OCI-LY3 (cell line): ENCODE results near the gene GPR34.
A peak's percentile ranks its signal among the peaks of the same experiment; 100 is the strongest.

ENCODE experiments used
- H2AFZ ChIP-seq: fragments of 200-600, 300-600 bp; shearing (Covaris generic); 2 replicates; pipeline ENCODE4 v1.6.0; 2014; ENCODE audit warnings: antibody characterized with exemption, low read depth, low read length
- H3K27ac ChIP-seq: fragments of 200-600, 300-600 bp; sonication (generic); 2 replicates; pipeline ENCODE4 v1.5.1; 2014; ENCODE audit warnings: mild to moderate bottlenecking, low read length, moderate library complexity, mixed read lengths
- H3K27me3 ChIP-seq: fragments of 200-600, 300-600 bp; sonication (generic); 2 replicates; pipeline ENCODE4 v1.6.1; 2014; ENCODE audit warnings: low read depth, low read length, mixed read lengths
- H3K36me3 ChIP-seq: fragments of 200-600, 300-600 bp; sonication (generic); replicated peaks from 2 replicates; pipeline ENCODE3; 2014; ENCODE audit warnings: low read depth, low read length, mixed read lengths
- H3K4me1 ChIP-seq: fragments of 300-600, 200-600 bp; sonication (generic); 2 replicates; pipeline ENCODE4 v1.6.1; 2014; ENCODE audit warnings: low read length, mixed read lengths
- H3K4me2 ChIP-seq: fragments of 200-600, 300-600 bp; sonication (generic); 2 replicates; pipeline ENCODE4 v1.6.1; 2014; ENCODE audit warnings: low read length, mixed read lengths
- H3K4me3 ChIP-seq: fragments of 300-600, 200-600 bp; sonication (generic); 2 replicates; pipeline ENCODE4 v1.5.1; 2014; ENCODE audit warnings: antibody characterized with exemption, mild to moderate bottlenecking, low read length, moderate library complexity
- H3K79me2 ChIP-seq: fragments of 300-600, 200-600 bp; shearing (Covaris generic); 2 replicates; pipeline ENCODE4 v1.6.1; 2014; ENCODE audit warnings: mild to moderate bottlenecking, low read length, mixed read lengths
- H3K9ac ChIP-seq: fragments of 300-600, 200-600 bp; shearing (Covaris generic); 2 replicates; pipeline ENCODE4 v1.6.0; 2014; ENCODE audit warnings: mild to moderate bottlenecking, low read length, moderate library complexity
- H3K9me3 ChIP-seq: fragments of 200-600, 300-600 bp; shearing (Covaris generic); 2 replicates; pipeline ENCODE4 v1.6.1; 2014; ENCODE audit warnings: low read length, mixed read lengths; ENCODE audit not compliant: insufficient read depth
- H4K20me1 ChIP-seq: fragments of 200-600, 300-600 bp; sonication (generic); 2 replicates; pipeline ENCODE4 v1.6.1; 2016; ENCODE audit warnings: low read length, mixed read lengths; ENCODE audit not compliant: insufficient read depth
- CTCF ChIP-seq: fragments of 200-600, 300-600 bp; sonication (generic); IDR thresholded peaks from 2 replicates; pipeline ENCODE4 v1.5.1; 2014; ENCODE audit warnings: antibody characterized with exemption, low read length, low read depth
- EZH2phosphoT487 ChIP-seq: fragments of 200-600 bp; shearing (Covaris generic); IDR thresholded peaks from 2 replicates; pipeline ENCODE4 v1.6.1; 2018; ENCODE audit warnings: antibody characterized with exemption, mixed run types, low read depth

The GPR34 gene

GRCh38 chrX:41730081-41730480 is 41.3 kb downstream of the GPR34 start:
- H3K4me1 ChIP-seq, result peaks cover 21% of the 10 kb centered on the region
- H3K27me3 ChIP-seq, result no peaks in the 10 kb centered on the region
- no peak overlapping the region for H3K4me2 ChIP-seq
- no peak overlapping the region for H3K9ac ChIP-seq
- H3K27ac ChIP-seq, result no peak overlapping the region
- no peak overlapping the region for H3K4me3 ChIP-seq
- peaks cover 3% of the 10 kb centered on the region for H3K36me3 ChIP-seq
- H3K79me2 ChIP-seq, result no peaks in the 10 kb centered on the region
- no peak overlapping the region for H2AFZ ChIP-seq
- TF ChIP-seq CTCF (no peak), EZH2phosphoT487 (no peak)
- peaks cover 19% of the 10 kb centered on the region; the same call in 1 of the 2 replicates for H4K20me1 ChIP-seq
- no peaks in the 10 kb centered on the region for H3K9me3 ChIP-seq

- H3K4me1 ChIP-seq, result peaks cover 25% of the 10 kb centered on the region
- H3K27ac ChIP-seq, result no peak overlapping the region
- H4K20me1 ChIP-seq, result peaks cover 15% of the 10 kb centered on the region; the same call in 1 of the 2 replicates
- H3K9me3 ChIP-seq, result no peaks in the 10 kb centered on the region
- no peaks in the 10 kb centered on the region for H3K79me2 ChIP-seq
- H3K36me3 ChIP-seq, result peaks cover 3% of the 10 kb centered on the region
- H2AFZ ChIP-seq, result no peak overlapping the region
- H3K4me3 ChIP-seq, result no peak overlapping the region
- H3K9ac ChIP-seq, result no peak overlapping the region
- H3K4me2 ChIP-seq, result no peak overlapping the region
- TF ChIP-seq EZH2phosphoT487 (no peak), CTCF (no peak)
- no peaks in the 10 kb centered on the region for H3K27me3 ChIP-seq
These were observed 43.5 kb downstream of the GPR34 start for GRCh38 chrX:41732260-41732659.

- peaks cover 15% of the 10 kb centered on the region; the same call in 1 of the 2 replicates for H4K20me1 ChIP-seq
- peak overlapping the region; percentile 55 for H3K4me3 ChIP-seq
- peaks cover 3% of the 10 kb centered on the region for H3K36me3 ChIP-seq
- peak; percentile 84 for TF ChIP-seq EZH2phosphoT487
- TF ChIP-seq CTCF, result no peak
- H3K9ac ChIP-seq, result no peak overlapping the region
- H3K4me2 ChIP-seq, result peak overlapping the region; percentile 77
- H3K27me3 ChIP-seq, result no peaks in the 10 kb centered on the region
- H3K27ac ChIP-seq, result peak overlapping the region; percentile 82
- H2AFZ ChIP-seq, result no peak overlapping the region
- no peaks in the 10 kb centered on the region for H3K79me2 ChIP-seq
- peaks cover 29% of the 10 kb centered on the region for H3K4me1 ChIP-seq
- no peaks in the 10 kb centered on the region for H3K9me3 ChIP-seq
These were observed 45.2 kb downstream of the GPR34 start for GRCh38 chrX:41733939-41734338.

- Histone ChIP-seq H3K9me3 (no peaks in the 10 kb centered on the region), H4K20me1 (peaks cover 15% of the 10 kb centered on the region; the same call in 1 of the 2 replicates), H3K79me2 (no peaks in the 10 kb centered on the region), H3K36me3 (peaks cover 3% of the 10 kb centered on the region), H3K27me3 (no peaks in the 10 kb centered on the region), H3K4me1 (peaks cover 31% of the 10 kb centered on the region), H3K27ac (peak overlapping the region; percentile 82), H2AFZ (no peak overlapping the region), H3K9ac (peak overlapping the region; percentile 38; the same call in 1 of the 2 replicates), H3K4me2 (peak overlapping the region; percentile 77), H3K4me3 (peak overlapping the region; percentile 55)
- no peak for TF ChIP-seq EZH2phosphoT487
- TF ChIP-seq CTCF, result peak; percentile 67
These were observed 45.8 kb downstream of the GPR34 start for GRCh38 chrX:41734530-41734929.
